GM12865 (cell line): Measurements from ENCODE around the gene SLC41A2.
A peak's percentile ranks its signal among the peaks of the same experiment; 100 is the strongest.

Experiments
- DNase-seq: peaks from one replicate; pipeline ENCODE4 v3.0.0; 2010; ENCODE audit warnings: low read depth
- H3K4me3 ChIP-seq: 2 replicates; pipeline ENCODE4 v1.5.1; 2011; ENCODE audit warnings: mild to moderate bottlenecking, low read depth, low read length, control low read depth
- CTCF ChIP-seq: IDR thresholded peaks from 2 replicates; pipeline ENCODE4 v1.5.1; 2011; ENCODE audit warnings: low read length, control low read depth, low read depth, inconsistent platforms; ENCODE audit not compliant: insufficient read depth; ENCODE audit errors: missing control alignments

SLC41A2 gene

GRCh38 chr12:104974626-104975290, 16.7 kb upstream of the SLC41A2 start:
- TF ChIP-seq CTCF, result no peak
- peak; percentile 92 for DNase-seq
- no peak overlapping the region for H3K4me3 ChIP-seq

- DNase-seq, result no peak
- TF ChIP-seq CTCF, result no peak
- H3K4me3 ChIP-seq, result no peak overlapping the region
Observed at GRCh38 chr12:104973250-104973649, 15.2 kb upstream of the SLC41A2 start.

GRCh38 chr12:104971306-104971705, 13.2 kb upstream of the SLC41A2 start:
- TF ChIP-seq CTCF, result no peak
- H3K4me3 ChIP-seq, result no peak overlapping the region
- no peak for DNase-seq

DNA sequence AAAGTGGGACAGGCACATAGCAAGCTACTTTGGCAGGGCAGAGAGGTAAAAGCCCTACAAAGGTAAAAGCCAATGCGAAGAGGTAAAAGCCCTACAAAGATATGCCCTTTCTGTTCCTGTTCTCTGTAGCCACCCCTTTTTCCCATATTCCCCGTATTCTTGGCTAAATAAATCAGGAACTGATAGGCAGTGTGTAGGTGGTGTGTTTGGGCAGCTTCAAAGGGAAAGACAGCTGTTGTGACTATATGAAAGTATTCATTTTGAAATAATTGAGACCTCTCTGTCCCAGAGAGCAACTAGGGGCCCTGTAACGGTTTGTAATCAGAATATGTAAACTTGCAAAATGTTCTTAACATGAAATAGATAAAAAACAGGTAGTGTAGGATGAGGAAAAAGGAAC, 11.3 kb upstream of the SLC41A2 start:
- H3K4me3 ChIP-seq, result no peak overlapping the region
- no peak for TF ChIP-seq CTCF
- DNase-seq, result no peak

DNA sequence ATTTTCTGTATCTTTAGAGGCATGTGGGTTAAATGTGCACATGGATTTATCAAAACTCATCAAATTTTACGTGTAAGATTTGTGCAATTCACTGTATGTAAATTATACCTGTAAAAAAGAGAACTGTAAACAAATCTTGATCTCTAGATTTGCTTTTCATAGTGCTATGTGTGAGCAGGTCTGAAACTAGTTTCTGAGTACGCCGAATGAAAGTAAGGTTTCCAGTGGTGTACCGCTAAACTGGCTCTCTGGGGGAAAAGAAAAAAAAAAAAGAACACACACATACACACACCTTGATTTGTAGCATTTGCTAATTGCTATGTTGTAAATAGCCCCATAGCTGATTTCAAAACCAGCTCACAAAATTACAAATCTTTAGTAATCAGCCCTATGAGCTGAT, 8.6 kb upstream of the SLC41A2 start:
- DNase-seq, result peak; percentile 83
- no peak overlapping the region; the same call in 1 of the 2 replicates for H3K4me3 ChIP-seq
- TF ChIP-seq CTCF, result no peak

- no peak overlapping the region for H3K4me3 ChIP-seq
- no peak for DNase-seq
- no peak for TF ChIP-seq CTCF
Observed at GRCh38 chr12:104964856-104965205, 6.7 kb upstream of the SLC41A2 start.
